ENCODE measurements around the gene PGGT1B.
"Not testable (repeated sequence)": the region's sequence is repeated elsewhere in the genome, so short reads cannot be mapped to it uniquely, and the experiment has no call there.

The PGGT1B gene

GRCh38 chr5:115257981-115258380, 4.7 kb downstream of the PGGT1B start:
- no peak for DNase-seq

GRCh38 chr5:115249379-115249778, 13.3 kb downstream of the PGGT1B start:
- DNase-seq = not testable (repeated sequence)

GRCh38 chr5:115246361-115246991, 16.2 kb downstream of the PGGT1B start:
- DNase-seq = peak; percentile 6

GRCh38 chr5:115243412-115243811, 19.3 kb downstream of the PGGT1B start:
- no peak for DNase-seq

- no peak for DNase-seq
These were observed 20.6 kb downstream of the PGGT1B start for GRCh38 chr5:115241881-115242642.

GRCh38 chr5:115237066-115237465, 25.6 kb downstream of the PGGT1B start:
- DNase-seq = no peak

GRCh38 chr5:115236599-115236998, 26.1 kb downstream of the PGGT1B start:
- DNase-seq = no peak

- DNase-seq = no peak
These were observed 31.1 kb downstream of the PGGT1B start for GRCh38 chr5:115231598-115231997.

GRCh38 chr5:115229606-115230005, 33.1 kb downstream of the PGGT1B start:
- DNase-seq = no peak

GRCh38 chr5:115227281-115227680, 35.4 kb downstream of the PGGT1B start:
- no peak for DNase-seq

GRCh38 chr5:115214541-115214940, 48.1 kb downstream of the PGGT1B start:
- DNase-seq = no peak

- DNase-seq = no peak
These were observed 53.4 kb downstream of the PGGT1B start for GRCh38 chr5:115209279-115209678.

- no peak for DNase-seq
These were observed 59.7 kb downstream of the PGGT1B start for GRCh38 chr5:115202952-115203351.

GRCh38 chr5:115196161-115196560, 66.5 kb downstream of the PGGT1B start:
- DNase-seq = no peak

GRCh38 chr5:115194676-115195075, 68.0 kb downstream of the PGGT1B start:
- DNase-seq = no peak

- no peak for DNase-seq
These were observed 69.4 kb downstream of the PGGT1B start for GRCh38 chr5:115193295-115193694.

GRCh38 chr5:115192098-115192497, 70.6 kb downstream of the PGGT1B start:
- no peak for DNase-seq

- DNase-seq = no peak
These were observed 71.1 kb downstream of the PGGT1B start for GRCh38 chr5:115191474-115192031.

- DNase-seq = no peak
These were observed 72.3 kb downstream of the PGGT1B start for GRCh38 chr5:115190388-115190787.

GRCh38 chr5:115189866-115190265, 72.8 kb downstream of the PGGT1B start:
- DNase-seq = no peak

GRCh38 chr5:115186794-115187193, 75.9 kb downstream of the PGGT1B start:
- DNase-seq = no peak

GRCh38 chr5:115184770-115185169, 77.9 kb downstream of the PGGT1B start:
- DNase-seq = no peak

GRCh38 chr5:115181757-115182156, 80.9 kb downstream of the PGGT1B start:
- no peak for DNase-seq

- peak; percentile 34 for DNase-seq
These were observed 82.4 kb downstream of the PGGT1B start for GRCh38 chr5:115180165-115180709.
